ENCODE results near the gene USP22. TPM values are rescaled to one million over a fixed set of nuclear protein-coding genes. Genes with fewer than 3 reads are reported as not detected.

USP22 gene
- total and polyA plus RNA-seq, 2 of the 13 experiments (the other 11 are each of a cell fraction or from before 2014, with no cell fraction given) = 98.0 to 130 TPM

- H3K79me2 ChIP-seq (ENCODE audit: insufficient read depth, low read length) = no peaks in the 10 kb centered on the region
- H3K9me3 ChIP-seq (ENCODE audit: low read length) = no peaks in the 10 kb centered on the region
- no peak overlapping the region for H2AFZ ChIP-seq (ENCODE audit: low read length)
- WGBS (ENCODE audit: low lambda C conversion rate) = 71% methylated on average over 2 of the region's 4 CpGs
- no peak for DNase-seq (ENCODE audit: low spot score)
- H3K4me3 ChIP-seq (replicated peaks in 1 of 3; ENCODE audit: insufficient read depth in 1 of 3, low read depth in 2 of 3, low read length in 3 of 3) = no peak overlapping the region
- H3K27ac ChIP-seq (ENCODE audit: extremely low read length, insufficient read depth, low read length) = no peak overlapping the region
- H3K4me2 ChIP-seq (ENCODE audit: low read depth, low read length) = no peak overlapping the region
- intact Hi-C loops (cut with micrococcal nuclease; ENCODE audit: unreplicated experiment) (no loop called here), in situ Hi-C loops (cut with HindIII; ENCODE audit: extremely low pct_ligation_motif_present, low pct_unique_long_range_greater_than_20kb) (no loop called here)
- no TSS peak for BruUV-seq (replicated peaks)
- peaks cover 25% of the 10 kb centered on the region; the same call in 1 of the 2 replicates for H4K20me1 ChIP-seq (ENCODE audit: insufficient read depth, low read length)
- peak; percentile 16; the same call in 1 of the 3 replicates for ATAC-seq
- ChIA-PET CTCF (ENCODE audit: low intra/inter-chr PET ratio, low total read pairs) (no interaction called here), POLR2A (no interaction called here)
- peaks cover 57 to 92% of the 10 kb centered on the region in 2 experiments for H3K36me3 ChIP-seq (replicated peaks in 1 of 2; ENCODE audit: control insufficient read depth in 1 of 2, insufficient read depth in 2 of 2, low read length in 2 of 2)
- TF ChIP-seq NR2F6 (IDR thresholded peaks at IDR 0.05) (no peak), NR2F6 (CRISPR knock-in tag; IDR thresholded peaks at IDR 0.05) (0 out of 2 replicates have a peak, but pooled peaks have one; percentile 10), RARA (CRISPR knock-in tag; IDR thresholded peaks at IDR 0.05) (peak; percentile 46; the same call in 1 of the 2 replicates), TARDBP (CRISPR knock-in tag; IDR thresholded peaks at IDR 0.05) (no peak), SAP130 (CRISPR knock-in tag; IDR thresholded peaks at IDR 0.05; ENCODE audit: low read depth) (peak; percentile 44; the same call in 1 of the 2 replicates), TFAP4 (IDR thresholded peaks at IDR 0.05; ENCODE audit: borderline replicate concordance, low read depth) (peak; percentile 77; the same call in 1 of the 2 replicates), FOXP4 (CRISPR knock-in tag; IDR thresholded peaks at IDR 0.05) (peak; percentile 32; the same call in 1 of the 2 replicates), ZNF501 (CRISPR knock-in tag; IDR thresholded peaks at IDR 0.05) (peak; percentile 12; the same call in 1 of the 2 replicates), FOXP1 (IDR thresholded peaks at IDR 0.05) (no peak), FOXP1 (CRISPR knock-in tag; IDR thresholded peaks at IDR 0.05) (peak; percentile 46; the same call in 1 of the 2 replicates), ETV5 (CRISPR knock-in tag; IDR thresholded peaks at IDR 0.05; ENCODE audit: borderline replicate concordance) (peak; percentile 68; the same call in 1 of the 2 replicates), ZNF746 (CRISPR knock-in tag; IDR thresholded peaks at IDR 0.05) (no peak), ZSCAN5A (CRISPR knock-in tag; IDR thresholded peaks at IDR 0.05; ENCODE audit: borderline replicate concordance) (no peak)
- FAIRE-seq = no peak
- no peak overlapping the region for H3K9ac ChIP-seq (ENCODE audit: insufficient read depth, low read depth, low read length)
- peaks cover 17% of the 10 kb centered on the region for H3K4me1 ChIP-seq (ENCODE audit: insufficient read depth, low read length)
- H3K27me3 ChIP-seq (ENCODE audit: control insufficient read depth in 1 of 2, insufficient read depth in 2 of 2, low read length in 2 of 2) = no peaks in the 10 kb centered on the region
Measured at GRCh38 chr17:21005367-21005766, 37.4 kb downstream of the USP22 start.
